A673 (cell line): Measurements from ENCODE around the gene CAMK2A. TPM values are rescaled to one million over a fixed set of nuclear protein-coding genes. Genes with fewer than 3 reads are reported as not detected.

Source experiments
- BruUV-seq: library from RNA; stranded (reverse); fragments of 400-500 nt; replicated peaks from 2 replicates; lab custom pipeline; 2021; lab: Mats Ljungman, UMichigan
- CTCF ChIA-PET: fragments of 300-600 bp; sonication (Branson Sonifier 250); formaldehyde crosslinking; loops from one replicate; lab custom pipeline; 2022; ENCODE audit warnings: antibody characterized with exemption; lab: Charles Lee
- POLR2A ChIA-PET: fragments of 300-600 bp; sonication (Branson Sonifier 250); formaldehyde crosslinking; loops from one replicate; lab custom pipeline; 2022; ENCODE audit warnings: antibody characterized with exemption; ENCODE audit not compliant: low non-redundant PET; lab: Charles Lee
- DNase-seq: peaks from one replicate; pipeline ENCODE4 v3.0.0-alpha.2; 2015; ENCODE audit warnings: low spot score
- H3K27ac ChIP-seq: fragments of 200-600 bp; sonication (generic); 2 replicates; pipeline ENCODE4 v1.5.1; 2016; ENCODE audit warnings: mixed run types, low read depth, mild to moderate bottlenecking, mixed read lengths, antibody characterized with exemption, low read length; ENCODE audit not compliant: poor library complexity, severe bottlenecking
- H3K27me3 ChIP-seq: fragments of 200-600 bp; sonication (generic); replicated peaks from 2 replicates; pipeline ENCODE4 v1.6.1; 2017; ENCODE audit warnings: mixed run types, low read depth, mild to moderate bottlenecking, mixed read lengths, antibody characterized with exemption, low read length; ENCODE audit not compliant: insufficient read depth, poor library complexity
- H3K36me3 ChIP-seq: fragments of 200-600 bp; sonication (generic); 2 replicates; pipeline ENCODE4 v1.6.1; 2016; ENCODE audit warnings: mixed run types, mild to moderate bottlenecking, mixed read lengths, antibody characterized with exemption, low read length; ENCODE audit not compliant: insufficient read depth, poor library complexity, severe bottlenecking
- H3K4me1 ChIP-seq: fragments of 200-600 bp; sonication (generic); 2 replicates; pipeline ENCODE4 v1.6.1; 2017; ENCODE audit warnings: mixed run types, mild to moderate bottlenecking, mixed read lengths, antibody characterized with exemption, low read length; ENCODE audit not compliant: insufficient read depth, poor library complexity, severe bottlenecking
- H3K4me3 ChIP-seq: fragments of 200-600 bp; sonication (generic); 2 replicates; pipeline ENCODE4 v1.5.1; 2016; ENCODE audit warnings: low read depth, mixed run types, mild to moderate bottlenecking, mixed read lengths, low read length; ENCODE audit not compliant: poor library complexity, severe bottlenecking
- H3K9me3 ChIP-seq: fragments of 200-600 bp; sonication (generic); 2 replicates; pipeline ENCODE4 v1.6.1; 2016; ENCODE audit warnings: mixed run types, low read depth, mild to moderate bottlenecking, mixed read lengths, antibody characterized with exemption, low read length; ENCODE audit not compliant: poor library complexity, severe bottlenecking
- EZH2 ChIP-seq: fragments of 200-600 bp; sonication (generic); IDR thresholded peaks from 2 replicates; pipeline ENCODE4 v1.6.1; 2017; ENCODE audit warnings: borderline replicate concordance, low read depth, mild to moderate bottlenecking, mixed read lengths, antibody characterized with exemption, low read length; ENCODE audit not compliant: poor library complexity, severe bottlenecking
- intact Hi-C: fragments of 100-400 bp; cut with micrococcal nuclease; formaldehyde crosslinking; loops from one replicate; pipeline ENCODE4 v1.10.0; 2022; ENCODE audit not compliant: unreplicated experiment
- total RNA-seq: library from RNA; stranded (reverse); gene quantifications from 2 replicates; pipeline ENCODE4 v1.2.3, GENCODE V29; 2021
- TF ChIP-seq, protein P1 (sequence below): fragments of 300-800, 200-600 bp; sonication (generic); conservative IDR thresholded peaks from 2 replicates; pipeline ENCODE4 v1.5.1; 2017; ENCODE audit warnings: low read depth, mild to moderate bottlenecking, antibody characterized with exemption, low read length, moderate library complexity, mixed read lengths

Gene CAMK2A
- total RNA-seq, 1 experiment from 2014 or later = not detected

GRCh38 chr5:150208187-150209098 is 81.1 kb downstream of the CAMK2A start:
- no peak for DNase-seq
- Histone ChIP-seq H3K27me3 (no peaks in the 10 kb centered on the region), H3K36me3 (no peaks in the 10 kb centered on the region), H3K4me1 (no peaks in the 10 kb centered on the region), H3K4me3 (no peak overlapping the region), H3K9me3 (no peaks in the 10 kb centered on the region), H3K27ac (no peak overlapping the region)
- ChIA-PET POLR2A (no interaction called here), CTCF (no interaction called here)
- no peak for TF ChIP-seq EZH2
- TF ChIP-seq, protein P1, sequence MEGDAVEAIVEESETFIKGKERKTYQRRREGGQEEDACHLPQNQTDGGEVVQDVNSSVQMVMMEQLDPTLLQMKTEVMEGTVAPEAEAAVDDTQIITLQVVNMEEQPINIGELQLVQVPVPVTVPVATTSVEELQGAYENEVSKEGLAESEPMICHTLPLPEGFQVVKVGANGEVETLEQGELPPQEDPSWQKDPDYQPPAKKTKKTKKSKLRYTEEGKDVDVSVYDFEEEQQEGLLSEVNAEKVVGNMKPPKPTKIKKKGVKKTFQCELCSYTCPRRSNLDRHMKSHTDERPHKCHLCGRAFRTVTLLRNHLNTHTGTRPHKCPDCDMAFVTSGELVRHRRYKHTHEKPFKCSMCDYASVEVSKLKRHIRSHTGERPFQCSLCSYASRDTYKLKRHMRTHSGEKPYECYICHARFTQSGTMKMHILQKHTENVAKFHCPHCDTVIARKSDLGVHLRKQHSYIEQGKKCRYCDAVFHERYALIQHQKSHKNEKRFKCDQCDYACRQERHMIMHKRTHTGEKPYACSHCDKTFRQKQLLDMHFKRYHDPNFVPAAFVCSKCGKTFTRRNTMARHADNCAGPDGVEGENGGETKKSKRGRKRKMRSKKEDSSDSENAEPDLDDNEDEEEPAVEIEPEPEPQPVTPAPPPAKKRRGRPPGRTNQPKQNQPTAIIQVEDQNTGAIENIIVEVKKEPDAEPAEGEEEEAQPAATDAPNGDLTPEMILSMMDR = no peak
- intact Hi-C loops = no loop called here
- BruUV-seq = no TSS peak

DNA sequence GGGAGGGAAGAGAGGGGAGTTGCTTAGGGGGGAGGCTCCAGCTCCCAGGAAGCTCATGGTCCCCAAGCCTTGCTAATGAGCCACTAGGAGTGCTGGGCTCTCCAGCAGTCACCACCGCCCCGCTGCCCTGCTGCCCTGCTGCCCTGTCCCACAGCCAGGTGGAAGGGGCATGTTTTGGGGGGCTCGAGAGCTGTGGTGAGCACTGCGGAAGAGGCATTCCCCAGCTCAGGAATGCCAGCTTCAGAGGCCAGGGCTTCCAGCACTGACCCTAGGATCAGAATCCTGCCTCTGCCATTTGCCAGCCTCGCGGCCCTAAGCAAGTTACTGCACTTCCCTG is 82.8 kb downstream of the CAMK2A start:
- no TSS peak for BruUV-seq
- TF ChIP-seq, protein P1 = no peak
- no peak for TF ChIP-seq EZH2
- ChIA-PET POLR2A (no interaction called here), CTCF (no interaction called here)
- no peak for DNase-seq
- H3K4me3 ChIP-seq = no peak overlapping the region
- H3K9me3 ChIP-seq = no peaks in the 10 kb centered on the region
- no peaks in the 10 kb centered on the region for H3K27me3 ChIP-seq
- no peak overlapping the region for H3K27ac ChIP-seq
- H3K4me1 ChIP-seq = no peaks in the 10 kb centered on the region
- intact Hi-C loops = no loop called here
- H3K36me3 ChIP-seq = no peaks in the 10 kb centered on the region

DNA sequence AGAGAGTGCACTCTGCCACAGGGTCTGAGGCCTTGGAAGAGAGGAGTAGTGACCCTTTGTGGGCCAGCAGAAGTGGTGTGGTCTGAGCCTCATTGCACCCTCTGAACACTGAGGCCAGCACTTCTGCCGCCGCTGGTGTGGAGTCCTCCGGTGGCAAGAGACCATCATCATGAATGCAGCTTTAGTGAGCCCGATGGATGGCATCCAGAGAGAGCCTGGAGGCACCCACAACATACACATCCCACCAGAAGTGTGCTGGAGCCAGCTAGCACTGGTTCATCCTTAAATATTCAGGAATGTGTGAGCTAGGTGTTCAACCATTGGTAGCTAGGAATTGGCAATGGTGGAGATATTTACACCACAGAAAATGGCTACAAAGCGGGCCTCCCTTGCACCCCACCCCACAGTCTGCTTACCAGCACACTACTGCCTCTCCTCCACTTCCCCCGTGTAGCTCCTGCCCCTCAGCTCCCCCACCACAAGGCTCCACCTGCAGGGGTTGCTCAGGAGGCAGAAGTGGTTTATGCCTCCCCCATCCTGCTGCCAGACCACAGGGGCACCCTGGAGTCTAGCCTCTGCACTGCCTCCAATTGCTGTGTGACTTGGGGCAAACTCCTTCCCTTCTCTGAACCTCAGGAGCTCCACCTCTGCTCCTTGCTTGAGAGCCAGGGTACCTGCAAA is 83.3 kb downstream of the CAMK2A start:
- CTCF ChIA-PET = no interaction called here

More for the DNA sequence above, 83.3 kb downstream of the CAMK2A start:
- BruUV-seq = no TSS peak
- no peak overlapping the region for H3K4me3 ChIP-seq
- no peaks in the 10 kb centered on the region for H3K9me3 ChIP-seq
- H3K4me1 ChIP-seq = no peaks in the 10 kb centered on the region
- H3K36me3 ChIP-seq = no peaks in the 10 kb centered on the region
- no peak for TF ChIP-seq EZH2
- TF ChIP-seq, protein P1 = no peak
- intact Hi-C loops = no loop called here
- DNase-seq = no peak
- no peaks in the 10 kb centered on the region for H3K27me3 ChIP-seq
- POLR2A ChIA-PET = no interaction called here
- no peak overlapping the region for H3K27ac ChIP-seq
